Measurements from ENCODE around the gene MAP4.
"Not testable (repeated sequence)": the region's sequence is repeated elsewhere in the genome, so short reads cannot be mapped to it uniquely, and the experiment has no call there.

MAP4 gene, protein sequence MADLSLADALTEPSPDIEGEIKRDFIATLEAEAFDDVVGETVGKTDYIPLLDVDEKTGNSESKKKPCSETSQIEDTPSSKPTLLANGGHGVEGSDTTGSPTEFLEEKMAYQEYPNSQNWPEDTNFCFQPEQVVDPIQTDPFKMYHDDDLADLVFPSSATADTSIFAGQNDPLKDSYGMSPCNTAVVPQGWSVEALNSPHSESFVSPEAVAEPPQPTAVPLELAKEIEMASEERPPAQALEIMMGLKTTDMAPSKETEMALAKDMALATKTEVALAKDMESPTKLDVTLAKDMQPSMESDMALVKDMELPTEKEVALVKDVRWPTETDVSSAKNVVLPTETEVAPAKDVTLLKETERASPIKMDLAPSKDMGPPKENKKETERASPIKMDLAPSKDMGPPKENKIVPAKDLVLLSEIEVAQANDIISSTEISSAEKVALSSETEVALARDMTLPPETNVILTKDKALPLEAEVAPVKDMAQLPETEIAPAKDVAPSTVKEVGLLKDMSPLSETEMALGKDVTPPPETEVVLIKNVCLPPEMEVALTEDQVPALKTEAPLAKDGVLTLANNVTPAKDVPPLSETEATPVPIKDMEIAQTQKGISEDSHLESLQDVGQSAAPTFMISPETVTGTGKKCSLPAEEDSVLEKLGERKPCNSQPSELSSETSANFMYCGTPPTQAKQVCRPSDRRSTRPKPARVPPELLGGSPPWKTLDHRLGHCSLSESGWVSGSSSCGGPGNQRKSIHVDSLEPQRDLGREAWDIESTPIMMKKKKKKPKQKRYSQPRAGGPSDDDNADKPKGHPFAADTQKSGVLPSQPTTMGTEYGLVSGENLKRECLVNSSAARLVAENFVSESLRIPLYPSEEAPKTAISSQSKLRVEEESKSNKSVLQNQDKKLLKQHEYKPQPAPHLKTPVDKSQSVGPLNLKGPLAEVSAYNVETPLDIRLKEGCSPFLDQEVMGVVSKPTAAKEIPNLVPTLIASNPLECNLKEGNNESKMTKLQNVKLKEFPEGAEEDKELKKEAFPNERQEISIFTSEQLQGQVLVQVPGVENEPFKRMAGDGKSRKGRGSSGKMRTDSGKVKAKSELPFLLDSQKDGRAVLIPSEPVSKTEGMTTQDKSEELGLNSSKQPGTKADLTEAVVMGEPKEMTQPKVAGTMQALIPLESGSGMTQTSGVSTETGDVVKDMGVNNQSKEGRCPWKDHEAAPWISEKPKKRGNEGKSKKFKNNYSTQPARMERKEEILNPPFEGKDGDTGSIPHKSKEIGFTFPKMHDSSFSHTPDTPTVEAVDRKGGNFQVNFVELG (N-terminal part only)

GRCh38 chr3:48016301-48016973 lies at the start of gene MAP4:
Gene MAP4 (minus strand): TSS chr3:48016416. CDS start chr3:47998860, 17,556 bp downstream.
- peak; percentile 81 to 83 for DNase-seq
- TF ChIP-seq POLR2A (IDR thresholded peaks at IDR 0.05; ENCODE audit: low read length) = peak; percentile 37
- TF ChIP-seq GATA1 (IDR thresholded peaks at IDR 0.05; ENCODE audit: low read depth, low read length) = no peak

DNA sequence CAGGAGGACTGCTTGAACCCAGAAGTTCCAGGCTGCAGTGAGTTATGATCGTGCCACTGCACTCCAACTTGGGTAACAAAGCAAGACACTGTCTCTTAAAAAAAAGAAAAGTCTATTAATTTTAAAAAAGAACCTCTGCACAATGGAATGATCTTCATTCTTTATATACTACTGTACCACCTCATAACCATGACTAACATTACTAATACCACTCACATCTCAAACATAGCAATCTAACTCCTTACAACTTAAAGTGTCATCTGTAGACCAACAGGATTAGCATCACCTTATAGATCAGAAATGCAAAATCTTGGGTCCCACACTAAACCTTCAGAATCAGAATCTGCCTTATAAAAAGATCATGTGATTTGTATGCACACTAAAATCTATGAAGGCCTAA lies 48.8 kb upstream of the MAP4 start:
- DNase-seq = no peak
- no peak for TF ChIP-seq GATA1 (IDR thresholded peaks at IDR 0.05; ENCODE audit: low read depth, low read length)
- no peak for TF ChIP-seq POLR2A (IDR thresholded peaks at IDR 0.05; ENCODE audit: low read length)

GRCh38 chr3:48064292-48064829 lies 48.1 kb upstream of the MAP4 start:
- TF ChIP-seq GATA1 (IDR thresholded peaks at IDR 0.05; ENCODE audit: low read depth, low read length) (no peak), POLR2A (IDR thresholded peaks at IDR 0.05; ENCODE audit: low read length) (no peak)
- DNase-seq = no peak

DNA sequence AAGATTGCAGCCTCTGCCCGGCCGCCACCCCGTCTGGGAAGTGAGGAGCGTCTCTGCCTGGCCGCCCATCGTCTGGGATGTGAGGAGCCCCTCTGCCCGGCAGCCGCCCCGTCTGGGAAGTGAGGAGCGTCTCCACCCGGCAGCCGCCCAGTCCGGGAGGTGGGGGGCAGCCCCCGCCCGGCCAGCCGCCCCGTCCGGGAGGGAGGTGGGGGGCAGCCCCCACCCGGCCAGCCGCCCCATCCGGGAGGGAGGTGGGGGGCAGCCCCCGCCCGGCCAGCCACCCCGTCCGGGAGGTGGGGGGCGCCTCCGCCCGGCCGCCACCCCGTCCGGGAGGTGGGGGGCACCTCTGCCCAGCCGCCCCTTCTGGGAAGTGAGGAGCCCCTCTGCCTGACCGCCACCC lies 45.4 kb upstream of the MAP4 start:
- DNase-seq = not testable (repeated sequence)

GRCh38 chr3:48058091-48058490 lies 41.9 kb upstream of the MAP4 start:
- DNase-seq = no peak
- no peak for TF ChIP-seq GATA1 (IDR thresholded peaks at IDR 0.05; ENCODE audit: low read depth, low read length)
- TF ChIP-seq POLR2A (IDR thresholded peaks at IDR 0.05; ENCODE audit: low read length) = no peak

GRCh38 chr3:48057521-48057920 lies 41.3 kb upstream of the MAP4 start:
- TF ChIP-seq GATA1 (IDR thresholded peaks at IDR 0.05; ENCODE audit: low read depth, low read length) (no peak), POLR2A (IDR thresholded peaks at IDR 0.05; ENCODE audit: low read length) (no peak)
- no peak for DNase-seq

GRCh38 chr3:48047841-48048464 lies 31.7 kb upstream of the MAP4 start:
- DNase-seq = no peak
- no peak for TF ChIP-seq POLR2A (IDR thresholded peaks at IDR 0.05; ENCODE audit: low read length)
- TF ChIP-seq GATA1 (IDR thresholded peaks at IDR 0.05; ENCODE audit: low read depth, low read length) = no peak

DNA sequence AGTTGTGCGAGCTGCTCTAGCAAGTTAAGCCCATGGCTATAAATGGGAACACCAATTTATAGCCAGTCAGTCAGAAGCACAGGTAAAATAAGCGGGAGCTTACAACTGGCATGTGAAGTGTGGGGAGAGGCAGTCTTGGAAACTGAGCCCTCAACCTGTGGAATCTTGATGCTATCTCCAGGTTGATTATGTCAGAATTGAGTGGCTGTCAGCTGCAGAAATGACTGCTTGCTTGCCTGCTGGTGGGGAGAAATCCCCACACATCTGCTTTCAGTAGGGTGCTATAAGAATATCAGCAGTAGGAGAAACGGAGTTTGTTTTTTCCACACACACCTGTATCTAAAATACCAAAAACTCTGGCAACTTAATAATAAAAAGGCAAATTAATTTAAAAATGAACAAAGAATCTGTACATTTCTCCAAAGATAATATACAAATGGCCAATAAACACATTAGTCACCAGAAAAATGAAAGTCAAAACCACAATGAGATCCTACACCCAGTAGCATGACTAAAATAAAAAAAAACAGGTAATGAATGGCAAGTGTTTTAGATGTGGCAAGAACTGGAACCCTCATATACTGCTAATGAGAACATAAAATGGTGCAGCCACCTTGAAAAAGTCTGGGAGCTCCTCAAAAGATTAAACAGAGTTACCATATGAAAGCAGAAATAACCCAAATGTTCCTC lies 26.0 kb upstream of the MAP4 start:
- no peak for DNase-seq
- TF ChIP-seq POLR2A (IDR thresholded peaks at IDR 0.05; ENCODE audit: low read length) = no peak
- TF ChIP-seq GATA1 (IDR thresholded peaks at IDR 0.05; ENCODE audit: low read depth, low read length) = no peak

DNA sequence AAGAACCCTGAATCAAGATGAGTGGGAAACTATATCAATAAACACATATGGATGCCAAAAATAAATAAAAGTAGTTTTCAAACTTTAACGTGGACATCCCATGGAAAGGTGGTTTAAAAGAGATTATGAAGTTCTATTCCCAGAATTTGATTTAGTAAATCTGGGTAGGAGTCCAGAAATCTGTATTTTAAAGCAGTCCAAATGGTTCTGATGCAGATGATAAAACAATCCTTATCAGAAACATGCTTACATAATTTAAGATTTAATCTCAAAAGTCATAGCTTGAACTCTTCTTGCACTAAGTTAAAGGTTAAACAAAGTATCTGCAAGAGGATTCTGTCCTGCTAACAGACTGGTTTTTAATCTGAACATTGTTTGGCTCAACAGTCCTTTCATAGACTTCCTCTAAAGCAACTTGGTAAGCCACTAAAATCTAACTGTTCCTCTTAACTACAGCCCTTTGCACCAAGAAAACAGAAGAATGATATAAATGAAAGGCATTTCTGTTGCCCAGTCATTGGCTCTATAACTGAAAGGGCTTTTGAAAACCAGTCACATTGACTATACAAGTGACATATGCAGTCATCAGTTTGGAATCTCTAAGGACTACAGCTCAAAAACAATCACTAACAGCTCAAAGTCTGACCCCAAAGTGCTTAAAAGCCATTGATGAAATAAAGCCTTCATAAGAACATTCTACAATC lies 23.4 kb upstream of the MAP4 start:
- TF ChIP-seq POLR2A (IDR thresholded peaks at IDR 0.05; ENCODE audit: low read length) = no peak
- TF ChIP-seq GATA1 (IDR thresholded peaks at IDR 0.05; ENCODE audit: low read depth, low read length) = no peak
- no peak for DNase-seq

DNA sequence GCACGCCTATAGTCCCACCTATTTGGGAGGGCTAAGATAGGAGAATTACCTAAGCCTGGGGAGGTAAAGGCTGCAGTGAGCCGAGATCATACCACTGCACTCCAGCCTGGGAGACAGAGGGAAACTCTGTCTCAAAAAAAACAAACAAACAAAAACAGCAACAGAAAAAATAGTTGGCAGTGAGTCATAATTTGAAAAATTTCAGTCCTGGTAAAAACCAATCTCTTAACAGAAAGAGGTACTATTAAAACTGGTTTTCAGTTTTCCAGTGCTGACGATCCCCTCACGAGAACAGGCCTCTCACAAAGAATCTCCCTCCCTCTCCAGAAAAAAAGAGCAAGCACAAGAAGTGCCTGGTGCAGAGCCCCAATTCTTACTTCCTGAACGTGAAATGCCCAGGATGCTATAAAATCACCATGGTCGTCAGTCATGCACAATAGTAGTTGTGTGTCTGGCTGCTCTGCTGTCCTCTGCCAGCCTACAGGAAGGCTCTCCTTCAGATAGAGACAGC lies 22.8 kb upstream of the MAP4 start:
- TF ChIP-seq GATA1 (IDR thresholded peaks at IDR 0.05; ENCODE audit: low read depth, low read length) = no peak
- no peak for TF ChIP-seq POLR2A (IDR thresholded peaks at IDR 0.05; ENCODE audit: low read length)
- no peak for DNase-seq

GRCh38 chr3:48034000-48034516 lies 17.8 kb upstream of the MAP4 start:
- no peak for DNase-seq
- no peak for TF ChIP-seq POLR2A (IDR thresholded peaks at IDR 0.05; ENCODE audit: low read length)
- no peak for TF ChIP-seq GATA1 (IDR thresholded peaks at IDR 0.05; ENCODE audit: low read depth, low read length)

Measured in erythroblast (primary cell).